ENCODE measurements around the gene CABP1. TPM values are rescaled to one million over a fixed set of nuclear protein-coding genes. Genes with fewer than 3 reads are reported as not detected.
A peak's percentile ranks its signal among the peaks of the same experiment; 100 is the strongest.
"Not testable (repeated sequence)": the region's sequence is repeated elsewhere in the genome, so short reads cannot be mapped to it uniquely, and the experiment has no call there.

Gene CABP1
- total RNA-seq, 1 donor from 2014 or later = 5.9 TPM

DNA sequence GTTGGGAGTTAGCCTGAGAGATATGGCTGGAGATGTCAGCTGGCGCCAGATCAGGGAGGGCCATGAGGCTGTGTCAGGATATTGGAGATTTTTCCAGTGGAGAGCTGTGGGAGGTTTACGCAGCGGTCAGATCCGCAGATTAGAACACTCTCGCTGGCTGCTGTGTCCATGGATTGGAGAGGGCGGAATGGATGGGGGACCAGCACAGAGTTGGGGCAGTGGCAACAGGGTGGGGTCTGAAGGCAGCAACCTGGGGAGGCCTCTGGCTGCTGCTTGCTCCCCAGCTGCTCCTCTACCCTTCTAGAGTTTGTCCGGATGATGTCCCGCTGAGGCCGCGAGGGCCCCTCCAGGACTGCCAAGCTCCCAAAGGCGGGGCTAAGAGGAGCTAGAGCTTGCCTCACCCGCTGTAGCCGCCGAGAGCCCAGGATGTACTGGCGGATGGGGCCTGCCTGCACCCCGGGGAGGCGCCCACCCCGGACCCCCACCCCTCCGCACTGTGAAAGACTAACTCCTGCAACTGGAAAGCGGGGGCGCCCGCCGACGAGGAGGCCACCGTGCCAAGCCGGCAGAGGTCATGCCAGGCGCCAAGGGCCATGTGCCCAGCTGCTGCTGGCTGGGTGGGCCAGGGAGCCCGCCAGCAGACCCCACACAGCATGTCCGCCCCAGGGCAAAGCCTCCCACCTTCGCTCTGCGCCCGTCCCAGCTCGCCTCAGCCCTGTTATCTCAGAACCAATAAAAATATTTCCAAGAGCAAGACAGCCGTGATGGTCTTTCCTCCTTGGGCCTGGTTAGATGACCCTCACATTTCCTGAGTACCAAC is 26.4 kb downstream of the CABP1 start:
- DNase-seq (ENCODE audit: low spot score) = no peak

DNA sequence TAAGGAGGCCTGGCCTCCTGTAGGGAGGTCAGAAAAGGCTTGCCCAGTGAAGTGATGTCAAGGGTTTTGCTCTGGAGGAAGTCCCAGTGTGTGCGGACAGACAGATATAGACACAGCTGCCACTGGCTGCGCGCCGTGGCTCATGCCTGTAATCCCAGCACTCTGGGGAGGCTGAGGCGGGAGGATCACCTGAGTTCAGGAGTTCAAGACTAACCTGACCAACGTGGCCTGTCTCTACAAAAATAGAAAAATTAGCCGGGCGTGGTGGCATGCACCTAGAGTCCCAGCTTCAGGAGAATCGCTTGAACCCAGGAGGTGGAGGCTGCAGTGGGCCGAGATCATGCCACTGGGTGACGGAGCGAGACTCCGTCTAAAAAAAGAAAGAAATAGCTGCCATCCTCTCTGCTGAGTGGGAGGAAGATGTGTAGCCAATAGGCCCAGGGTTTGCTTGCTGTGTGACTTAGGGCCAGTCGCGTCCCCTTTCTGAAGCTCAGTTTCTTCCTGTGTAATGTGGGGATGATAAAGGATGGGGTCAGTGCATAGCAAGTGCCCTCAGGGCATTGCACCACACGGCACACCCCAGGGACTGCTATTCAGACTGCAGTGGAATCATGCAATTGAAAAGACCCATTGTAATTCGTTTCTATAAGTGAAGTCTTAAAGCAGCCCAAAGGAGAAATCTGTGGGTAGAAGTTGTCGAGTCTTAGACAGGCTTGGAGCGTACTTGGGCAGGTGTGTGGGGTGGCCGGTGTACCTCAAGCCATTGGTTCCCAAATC is 27.9 kb downstream of the CABP1 start:
- DNase-seq (ENCODE audit: low spot score) = no peak

DNA sequence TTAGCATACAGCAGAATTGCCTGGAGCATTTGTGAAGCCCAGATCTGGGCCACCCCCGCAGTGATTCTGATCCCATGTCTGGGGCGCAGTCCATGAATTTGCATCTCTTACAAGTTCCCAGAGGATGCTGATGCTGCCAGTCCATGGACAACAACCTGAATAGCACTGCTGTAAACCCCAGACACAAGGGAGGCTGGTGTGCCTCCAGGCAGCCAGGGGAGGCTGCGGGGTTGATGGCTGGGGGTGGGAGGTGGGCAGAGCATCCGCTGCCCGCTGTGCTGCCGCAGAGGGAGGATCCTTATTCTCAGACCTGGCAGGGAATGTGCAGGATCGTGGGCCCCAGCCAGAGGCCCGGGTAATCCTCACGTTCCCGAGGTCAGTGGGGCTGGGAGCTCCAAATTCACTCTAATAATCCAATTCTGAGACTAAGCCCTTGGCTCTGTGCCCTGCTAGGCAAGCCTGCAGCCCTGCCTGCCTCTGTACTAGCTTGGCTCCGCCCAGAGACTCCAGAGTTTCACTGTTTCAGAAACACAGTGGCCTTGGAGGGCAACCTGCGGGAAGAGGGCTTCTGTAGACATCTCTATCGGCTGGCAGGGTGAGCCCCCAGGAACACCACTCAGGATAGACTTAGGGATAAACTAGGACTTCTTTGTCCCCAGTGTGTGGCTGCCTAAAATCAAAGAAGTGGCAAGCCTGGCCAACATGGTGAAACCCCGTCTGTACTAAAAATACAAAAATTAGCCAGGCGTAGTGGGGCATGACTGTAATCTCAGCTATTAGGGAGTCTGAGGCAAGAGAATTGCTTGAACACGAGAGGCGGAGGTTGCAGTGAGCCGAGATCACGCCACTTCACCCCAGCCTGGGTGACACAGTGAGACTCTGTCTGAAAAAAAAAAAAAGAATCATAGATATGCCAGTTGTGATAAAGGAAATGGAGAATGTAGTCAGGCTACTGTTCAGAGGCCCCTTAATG is 28.7 kb downstream of the CABP1 start:
- peak; percentile 64 for DNase-seq (ENCODE audit: low spot score)

- not testable (repeated sequence) for DNase-seq (ENCODE audit: low spot score)
These were observed 29.8 kb downstream of the CABP1 start for GRCh38 chr12:120670237-120670636.

DNA sequence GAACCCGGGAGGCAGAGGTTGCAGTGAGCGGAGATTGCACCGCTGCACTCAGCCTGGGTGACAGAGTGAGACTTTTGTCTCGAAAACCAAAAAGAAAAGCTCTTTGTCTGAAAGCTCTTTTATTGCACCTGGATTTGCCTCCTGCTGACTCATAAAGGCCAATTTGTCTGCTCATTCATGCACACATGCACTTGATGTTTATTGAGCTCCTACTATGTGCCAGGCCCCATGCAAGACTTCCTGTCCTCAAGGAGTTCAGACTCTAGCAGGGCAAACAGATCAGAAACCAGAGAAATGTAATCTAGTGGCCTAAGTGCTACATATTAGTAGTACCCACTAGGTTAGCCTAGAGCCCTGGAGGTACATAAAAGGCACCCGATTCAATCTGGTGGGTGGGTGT is 30.2 kb downstream of the CABP1 start:
- DNase-seq (ENCODE audit: low spot score) = no peak

- no peak for DNase-seq (ENCODE audit: low spot score)
These were observed 33.7 kb downstream of the CABP1 start for GRCh38 chr12:120674097-120674636.

DNA sequence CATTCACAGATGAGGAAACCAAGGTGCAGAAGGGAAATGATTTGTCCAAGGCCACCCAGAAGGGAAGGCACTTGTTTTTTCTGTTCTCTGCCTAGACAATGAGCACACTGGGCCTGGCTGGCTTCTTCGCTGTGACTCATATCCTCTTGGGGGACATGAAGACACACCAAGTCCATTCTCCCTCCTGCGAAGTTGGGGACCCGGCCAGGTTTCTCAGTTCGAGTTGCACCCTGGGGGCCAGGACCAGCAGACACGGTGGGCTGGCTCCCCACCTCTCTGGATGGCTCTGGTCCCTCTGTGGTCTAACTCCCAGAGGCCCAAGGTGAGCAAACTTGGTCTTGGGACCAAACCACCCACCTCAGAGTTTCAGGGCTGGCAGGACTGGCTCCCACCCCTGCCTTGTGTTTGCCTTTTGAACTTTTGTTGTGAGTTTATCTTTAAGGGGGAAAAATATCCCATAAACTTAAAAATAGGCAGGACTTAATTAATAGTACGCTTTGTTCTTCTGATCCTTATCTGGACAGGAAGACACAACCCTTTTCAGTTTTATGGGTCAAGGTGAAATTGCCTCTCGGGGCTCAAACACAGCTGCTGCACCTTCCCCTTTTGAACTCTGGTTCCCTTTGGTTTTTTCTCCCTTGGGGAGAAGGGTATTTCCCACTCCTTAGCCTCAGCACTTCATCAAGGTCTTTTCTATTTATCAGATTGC is 37.5 kb downstream of the CABP1 start:
- DNase-seq (ENCODE audit: low spot score) = no peak

DNA sequence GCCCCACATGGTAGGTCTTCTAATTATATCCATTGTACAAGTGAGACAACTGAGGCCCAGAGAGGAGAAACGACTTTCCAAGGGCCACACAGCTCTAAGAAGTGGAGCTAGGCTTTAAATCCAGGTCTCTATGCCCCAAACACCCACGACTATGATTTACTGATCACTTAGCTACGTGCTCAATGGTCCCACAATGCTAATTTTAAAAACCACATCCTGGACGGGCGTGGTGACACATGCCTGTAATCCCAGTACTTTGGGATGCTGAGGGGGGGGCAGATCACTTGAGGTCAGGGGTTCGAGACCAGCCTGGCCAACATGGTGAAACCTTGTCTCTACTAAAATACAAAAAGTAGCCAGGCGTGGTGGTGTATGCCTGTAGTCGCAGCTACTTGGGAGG is 38.1 kb downstream of the CABP1 start:
- DNase-seq (ENCODE audit: low spot score) = no peak

DNA sequence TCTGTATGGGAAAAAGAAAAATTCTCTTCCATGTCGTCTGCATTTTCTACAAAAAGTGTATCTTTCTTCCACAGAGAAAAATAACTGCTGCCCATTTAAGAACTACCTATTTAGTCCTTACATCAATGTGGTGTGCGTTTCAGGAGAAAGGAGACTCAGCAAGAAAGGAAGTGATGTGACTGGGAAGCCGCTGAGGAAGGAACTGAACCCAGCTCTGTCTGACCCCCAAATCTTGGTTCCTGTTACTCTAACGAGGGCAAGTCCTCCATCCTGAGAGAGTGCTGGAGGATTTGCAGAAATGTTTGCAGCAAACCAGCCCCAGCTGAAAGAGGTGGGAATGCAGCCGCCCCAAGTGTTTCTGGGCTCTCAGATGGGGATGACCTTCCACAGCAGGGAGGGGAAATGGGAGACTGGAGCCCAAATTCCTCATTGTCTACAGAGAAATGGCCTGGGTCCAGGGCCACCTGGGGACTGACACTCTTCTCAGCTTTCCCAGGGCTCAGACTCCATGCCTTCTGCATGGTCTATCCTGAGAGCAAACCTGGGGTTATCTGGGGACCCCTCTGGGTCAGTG is 39.8 kb downstream of the CABP1 start:
- no peak for DNase-seq (ENCODE audit: low spot score)

- no peak for DNase-seq (ENCODE audit: low spot score)
These were observed 44.1 kb downstream of the CABP1 start for GRCh38 chr12:120684523-120684932.

DNA sequence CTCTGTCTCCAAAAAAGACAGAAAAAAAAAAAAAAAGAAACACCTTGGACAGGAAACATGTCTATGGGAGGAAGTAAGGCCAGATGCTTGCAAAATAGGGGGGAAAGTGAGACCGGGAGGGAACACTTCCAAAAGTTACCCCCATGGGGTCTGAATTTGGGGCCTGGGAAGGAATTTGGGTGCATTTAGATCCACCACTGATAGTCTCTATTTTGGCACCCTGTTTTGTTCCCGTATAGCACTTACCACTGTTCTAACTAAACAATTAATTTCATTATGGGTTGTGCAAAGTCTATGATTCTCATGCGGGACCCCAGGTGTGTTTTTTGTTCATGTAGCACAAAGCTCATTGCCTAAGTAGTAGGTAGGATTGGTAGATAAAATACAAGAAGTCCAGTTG is 45.1 kb downstream of the CABP1 start:
- DNase-seq (ENCODE audit: low spot score) = no peak

DNA sequence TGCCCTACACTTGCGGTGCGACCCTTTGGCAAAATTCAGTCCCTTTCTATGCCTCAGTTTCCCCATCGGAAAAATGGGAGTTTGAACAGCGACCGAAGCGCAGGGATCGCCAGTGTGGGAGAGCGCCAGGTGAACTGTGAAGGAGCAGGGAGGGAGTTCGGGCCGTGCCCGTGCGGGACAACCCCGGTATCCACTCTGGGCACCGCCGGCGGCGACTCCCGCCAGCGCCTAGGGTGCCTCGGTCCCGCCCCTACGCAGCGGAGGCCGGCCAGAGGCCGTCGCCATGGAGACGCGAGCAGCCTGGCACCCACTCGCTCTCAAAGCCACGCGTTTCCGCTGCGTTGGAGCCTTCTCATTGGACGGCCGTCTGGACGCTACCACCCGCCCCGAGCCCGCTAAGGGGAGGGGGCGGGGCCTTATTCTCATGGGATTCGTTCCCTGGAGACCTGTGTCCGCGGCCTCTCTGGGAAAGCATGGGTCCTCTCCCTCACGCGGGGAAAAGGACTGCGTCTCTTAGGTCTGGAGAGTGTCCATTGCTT is 45.8 kb downstream of the CABP1 start:
- DNase-seq (ENCODE audit: low spot score) = peak; percentile 98

GRCh38 chr12:120686690-120687577 is 46.5 kb downstream of the CABP1 start, which contains the start of gene MLEC:
MLEC (plus strand) TSS chr12:120687149; CDS start chr12:120687297, 148 bp downstream.
- peak; percentile 99 for DNase-seq (ENCODE audit: low spot score)

GRCh38 chr12:120687578-120688289 is 47.3 kb downstream of the CABP1 start:
- DNase-seq (ENCODE audit: low spot score) = no peak

DNA sequence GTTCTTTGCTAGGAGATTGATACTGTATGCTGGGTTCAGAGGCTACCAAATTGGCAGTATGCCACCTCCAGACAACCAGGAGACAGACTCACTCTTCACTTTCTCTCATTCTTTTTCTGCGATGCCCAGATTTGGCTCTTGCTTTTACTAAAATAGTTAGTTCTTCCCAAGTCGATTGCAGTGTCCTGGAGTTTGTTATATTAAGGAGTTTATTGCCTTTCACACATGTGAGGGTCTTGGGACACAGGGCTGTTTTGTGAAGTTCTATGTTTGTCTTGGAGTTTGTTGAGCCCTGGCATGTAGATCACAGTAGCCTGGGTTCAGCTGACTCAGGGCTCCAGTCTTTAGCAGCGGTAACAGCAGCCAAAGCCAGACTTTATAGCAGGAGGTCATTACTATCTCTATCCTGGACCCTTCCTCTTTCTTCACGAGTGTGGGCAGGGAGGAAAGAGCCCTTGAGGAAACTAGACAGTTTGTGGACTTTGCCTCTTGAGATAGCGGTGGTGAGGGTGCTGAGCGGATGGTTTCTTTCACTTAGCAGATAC is 48.2 kb downstream of the CABP1 start:
- DNase-seq (ENCODE audit: low spot score) = no peak

GRCh38 chr12:120689397-120690082 is 49.1 kb downstream of the CABP1 start:
- DNase-seq (ENCODE audit: low spot score) = no peak

- DNase-seq (ENCODE audit: low spot score) = no peak
These were observed 49.6 kb downstream of the CABP1 start for GRCh38 chr12:120690083-120690450.

GRCh38 chr12:120690978-120691377 is 50.6 kb downstream of the CABP1 start:
- no peak for DNase-seq (ENCODE audit: low spot score)
